HepG2 (cell line): Measurements from ENCODE around the gene ZBTB7A. TPM values are rescaled to one million over a fixed set of nuclear protein-coding genes. Genes with fewer than 3 reads are reported as not detected.

Experiments
- ATF7 ChIP-seq, 2 experiments: fragments of 450-650 bp in 1 of 2; sonication (generic) in 1 of 2; formaldehyde crosslinking in 1 of 2; IDR thresholded peaks; 2 replicates each; pipeline versions ENCODE4 v1.4.0 to v1.6.1; 2016 to 2020; ENCODE audit warnings: antibody characterized with exemption in 1 of 2, mild to moderate bottlenecking in 1 of 2, missing genetic modification reagents in 1 of 2
- HES4 ChIP-seq: sonication (generic); formaldehyde crosslinking; IDR thresholded peaks from 2 replicates; pipeline ENCODE4 v1.9.0; 2021; ENCODE audit warnings: mild to moderate bottlenecking, missing genetic modification reagents, borderline replicate concordance
- ONECUT2 ChIP-seq: sonication (generic); formaldehyde crosslinking; IDR thresholded peaks from 2 replicates; pipeline ENCODE4 v1.4.0; 2020; ENCODE audit warnings: missing genetic modification reagents
- polyA plus RNA-seq, 8 experiments: library from polyadenylated mRNA; depleted of rRNA in 3 of 8; stranded (reverse) in 7 of 8; unstranded in 1 of 8; fragments of >200 nt; fragmentation: Illumina TruSeq in 4 of 8; extraction: Trizol in 4 of 8; gene quantifications; 2 replicates each; pipeline versions ENCODE4 v1.2.1 to v1.2.3, GENCODE V29; 2011 to 2016; ENCODE audit warnings: low read depth in 4 of 8, missing spikeins in 1 of 8, mixed read lengths in 1 of 8; ENCODE audit not compliant: insufficient read depth in 1 of 8
- total RNA-seq, 5 experiments: library from RNA; depleted of rRNA; stranded (reverse); fragments of >200 nt; fragmentation: Illumina TruSeq; extraction: Trizol; gene quantifications; 2 replicates each; pipeline ENCODE4 v1.2.3, GENCODE V29; 2016; ENCODE audit warnings: low read depth in 1 of 5
- TF ChIP-seq, protein P1 (sequence below): sonication (generic); formaldehyde crosslinking; IDR thresholded peaks from 2 replicates; pipeline ENCODE4 v1.4.0; 2020; ENCODE audit warnings: mild to moderate bottlenecking, missing genetic modification reagents
- TF ChIP-seq, protein P2 (sequence below): sonication (generic); formaldehyde crosslinking; IDR thresholded peaks from 2 replicates; pipeline ENCODE4 v1.5.1; 2020; ENCODE audit warnings: mild to moderate bottlenecking, missing genetic modification reagents, moderate library complexity

Gene ZBTB7A
- total and polyA plus RNA-seq, 2 of the 13 experiments (the other 11 are each of a cell fraction or from before 2014, with no cell fraction given), result 3.6 to 4.0 TPM

DNA sequence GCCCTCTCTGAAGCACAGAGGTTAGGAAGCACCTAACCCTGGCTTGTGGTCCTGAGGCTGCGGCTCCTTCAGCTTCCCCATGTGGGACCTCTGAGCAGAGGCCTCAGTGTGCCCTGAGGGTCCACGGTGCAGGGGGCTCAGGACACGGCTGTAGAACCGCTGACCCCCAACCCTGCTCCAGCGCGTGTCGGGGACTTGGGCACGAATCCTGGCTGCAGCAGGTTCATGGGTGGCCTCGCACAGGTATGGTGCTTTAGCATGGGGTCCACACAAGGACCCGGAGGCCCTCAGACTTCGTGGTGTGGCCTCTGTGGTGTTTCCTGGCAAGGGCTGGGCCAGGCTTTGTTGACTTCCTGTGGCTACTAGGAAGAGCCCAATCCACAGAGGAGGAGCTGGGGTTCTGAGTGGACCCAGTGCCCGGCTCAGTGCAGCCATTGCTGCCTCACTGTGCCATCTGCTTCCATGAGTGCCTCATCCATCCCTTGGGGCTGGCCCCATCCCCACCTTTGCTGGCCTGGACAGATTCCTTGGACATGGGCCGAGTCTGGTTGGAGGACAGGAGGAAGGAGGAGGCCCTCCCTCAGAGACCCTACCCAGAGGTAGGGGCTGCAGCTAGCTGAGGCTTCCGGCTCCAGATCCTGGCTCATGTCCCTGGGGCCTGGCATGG is 24.5 kb downstream of the ZBTB7A start (continued):
- TF ChIP-seq, protein P1, sequence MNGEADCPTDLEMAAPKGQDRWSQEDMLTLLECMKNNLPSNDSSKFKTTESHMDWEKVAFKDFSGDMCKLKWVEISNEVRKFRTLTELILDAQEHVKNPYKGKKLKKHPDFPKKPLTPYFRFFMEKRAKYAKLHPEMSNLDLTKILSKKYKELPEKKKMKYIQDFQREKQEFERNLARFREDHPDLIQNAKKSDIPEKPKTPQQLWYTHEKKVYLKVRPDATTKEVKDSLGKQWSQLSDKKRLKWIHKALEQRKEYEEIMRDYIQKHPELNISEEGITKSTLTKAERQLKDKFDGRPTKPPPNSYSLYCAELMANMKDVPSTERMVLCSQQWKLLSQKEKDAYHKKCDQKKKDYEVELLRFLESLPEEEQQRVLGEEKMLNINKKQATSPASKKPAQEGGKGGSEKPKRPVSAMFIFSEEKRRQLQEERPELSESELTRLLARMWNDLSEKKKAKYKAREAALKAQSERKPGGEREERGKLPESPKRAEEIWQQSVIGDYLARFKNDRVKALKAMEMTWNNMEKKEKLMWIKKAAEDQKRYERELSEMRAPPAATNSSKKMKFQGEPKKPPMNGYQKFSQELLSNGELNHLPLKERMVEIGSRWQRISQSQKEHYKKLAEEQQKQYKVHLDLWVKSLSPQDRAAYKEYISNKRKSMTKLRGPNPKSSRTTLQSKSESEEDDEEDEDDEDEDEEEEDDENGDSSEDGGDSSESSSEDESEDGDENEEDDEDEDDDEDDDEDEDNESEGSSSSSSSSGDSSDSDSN (CRISPR knock-in tag), result 0 out of 2 replicates have a peak, but pooled peaks have one; percentile 20
- TF ChIP-seq ONECUT2 (no peak), ATF7 (IDR thresholded peaks at IDR 0.05) (no peak), ATF7 (CRISPR knock-in tag; IDR thresholded peaks at IDR 0.05) (no peak), HES4 (CRISPR knock-in tag) (no peak)
- TF ChIP-seq, protein P2, sequence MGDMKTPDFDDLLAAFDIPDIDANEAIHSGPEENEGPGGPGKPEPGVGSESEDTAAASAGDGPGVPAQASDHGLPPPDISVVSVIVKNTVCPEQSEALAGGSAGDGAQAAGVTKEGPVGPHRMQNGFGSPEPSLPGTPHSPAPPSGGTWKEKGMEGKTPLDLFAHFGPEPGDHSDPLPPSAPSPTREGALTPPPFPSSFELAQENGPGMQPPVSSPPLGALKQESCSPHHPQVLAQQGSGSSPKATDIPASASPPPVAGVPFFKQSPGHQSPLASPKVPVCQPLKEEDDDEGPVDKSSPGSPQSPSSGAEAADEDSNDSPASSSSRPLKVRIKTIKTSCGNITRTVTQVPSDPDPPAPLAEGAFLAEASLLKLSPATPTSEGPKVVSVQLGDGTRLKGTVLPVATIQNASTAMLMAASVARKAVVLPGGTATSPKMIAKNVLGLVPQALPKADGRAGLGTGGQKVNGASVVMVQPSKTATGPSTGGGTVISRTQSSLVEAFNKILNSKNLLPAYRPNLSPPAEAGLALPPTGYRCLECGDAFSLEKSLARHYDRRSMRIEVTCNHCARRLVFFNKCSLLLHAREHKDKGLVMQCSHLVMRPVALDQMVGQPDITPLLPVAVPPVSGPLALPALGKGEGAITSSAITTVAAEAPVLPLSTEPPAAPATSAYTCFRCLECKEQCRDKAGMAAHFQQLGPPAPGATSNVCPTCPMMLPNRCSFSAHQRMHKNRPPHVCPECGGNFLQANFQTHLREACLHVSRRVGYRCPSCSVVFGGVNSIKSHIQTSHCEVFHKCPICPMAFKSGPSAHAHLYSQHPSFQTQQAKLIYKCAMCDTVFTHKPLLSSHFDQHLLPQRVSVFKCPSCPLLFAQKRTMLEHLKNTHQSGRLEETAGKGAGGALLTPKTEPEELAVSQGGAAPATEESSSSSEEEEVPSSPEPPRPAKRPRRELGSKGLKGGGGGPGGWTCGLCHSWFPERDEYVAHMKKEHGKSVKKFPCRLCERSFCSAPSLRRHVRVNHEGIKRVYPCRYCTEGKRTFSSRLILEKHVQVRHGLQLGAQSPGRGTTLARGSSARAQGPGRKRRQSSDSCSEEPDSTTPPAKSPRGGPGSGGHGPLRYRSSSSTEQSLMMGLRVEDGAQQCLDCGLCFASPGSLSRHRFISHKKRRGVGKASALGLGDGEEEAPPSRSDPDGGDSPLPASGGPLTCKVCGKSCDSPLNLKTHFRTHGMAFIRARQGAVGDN (CRISPR knock-in tag), result peak; percentile 33; the same call in 1 of the 2 replicates
